Forelimb muscle (tissue), 1 donor: ENCODE measurements around the gene RPL37. TPM values are rescaled to one million over a fixed set of nuclear protein-coding genes. Genes with fewer than 3 reads are reported as not detected.
"Not testable (repeated sequence)": the region's sequence is repeated elsewhere in the genome, so short reads cannot be mapped to it uniquely, and the experiment has no call there.

Source experiments
- DNase-seq: peaks from one replicate; pipeline ENCODE4 v3.0.0-alpha.2; 2013; ENCODE audit warnings: low read depth
- polyA plus RNA-seq: library from polyadenylated mRNA; unstranded; fragments of 120-200 nt; gene quantifications from one replicate; pipeline ENCODE4 v1.2.1, GENCODE V29; 2013; ENCODE audit not compliant: insufficient read length

The RPL37 gene
- polyA plus RNA-seq: 2,928 TPM

- peak; percentile 93 for DNase-seq
These were observed at the start of gene RPL37 for GRCh38 chr5:40834849-40835787. Gene RPL37, minus strand, starts transcription at chr5:40835222. Its CDS starts 37 bp downstream, at chr5:40835185.

- not testable (repeated sequence) for DNase-seq
These were observed 48.0 kb upstream of the RPL37 start for GRCh38 chr5:40883051-40883450.

GRCh38 chr5:40882291-40882690 is 47.3 kb upstream of the RPL37 start:
- no peak for DNase-seq

- DNase-seq: peak; percentile 5
These were observed 44.3 kb upstream of the RPL37 start for GRCh38 chr5:40879163-40879942.

GRCh38 chr5:40877371-40877988 is 42.5 kb upstream of the RPL37 start:
- DNase-seq: no peak

GRCh38 chr5:40875958-40876357 is 40.9 kb upstream of the RPL37 start:
- no peak for DNase-seq

GRCh38 chr5:40873286-40873880 is 38.4 kb upstream of the RPL37 start:
- DNase-seq: no peak

GRCh38 chr5:40872253-40872652 is 37.2 kb upstream of the RPL37 start:
- not testable (repeated sequence) for DNase-seq

GRCh38 chr5:40871177-40871576 is 36.2 kb upstream of the RPL37 start:
- DNase-seq: no peak

GRCh38 chr5:40869384-40869783 is 34.4 kb upstream of the RPL37 start:
- DNase-seq: no peak

GRCh38 chr5:40866844-40867243 is 31.8 kb upstream of the RPL37 start:
- no peak for DNase-seq

- DNase-seq: not testable (repeated sequence)
These were observed 30.0 kb upstream of the RPL37 start for GRCh38 chr5:40865004-40865403.

GRCh38 chr5:40860711-40861110 is 25.7 kb upstream of the RPL37 start:
- no peak for DNase-seq

- no peak for DNase-seq
These were observed 18.7 kb upstream of the RPL37 start for GRCh38 chr5:40853632-40854192.

- DNase-seq: no peak
These were observed 12.5 kb upstream of the RPL37 start for GRCh38 chr5:40847525-40847924.

GRCh38 chr5:40846371-40846770 is 11.3 kb upstream of the RPL37 start:
- no peak for DNase-seq

GRCh38 chr5:40844565-40844964 is 9.5 kb upstream of the RPL37 start:
- DNase-seq: no peak

GRCh38 chr5:40842351-40842750 is 7.3 kb upstream of the RPL37 start:
- no peak for DNase-seq

- DNase-seq: no peak
These were observed 6.2 kb upstream of the RPL37 start, which contains the start of gene CARD6 for GRCh38 chr5:40841068-40841805. Gene CARD6, plus strand, starts transcription at chr5:40841367. Its CDS starts 16 bp downstream, at chr5:40841383.

- no peak for DNase-seq
These were observed 3.1 kb upstream of the RPL37 start for GRCh38 chr5:40838086-40838485.
